CD8-positive, alpha-beta memory T cell (primary cell): ENCODE data around the gene NUFIP1. TPM values are rescaled to one million over a fixed set of nuclear protein-coding genes. Genes with fewer than 3 reads are reported as not detected.
A peak's percentile ranks its signal among the peaks of the same experiment; 100 is the strongest.
"Not testable (repeated sequence)": the region's sequence is repeated elsewhere in the genome, so short reads cannot be mapped to it uniquely, and the experiment has no call there.

Experiments
- CTCF ChIA-PET: fragments of 350-600 bp; sonication (Branson Sonifier 250); formaldehyde crosslinking; loops from one replicate; lab custom pipeline; 2021; ENCODE audit warnings: antibody characterized with exemption; lab: Charles Lee
- POLR2A ChIA-PET: fragments of 350-600 bp; sonication (Branson Sonifier 250); formaldehyde crosslinking; loops from one replicate; lab custom pipeline; 2021; ENCODE audit warnings: antibody characterized with exemption; lab: Charles Lee
- DNase-seq, 5 donors: peaks; one replicate each; pipeline versions ENCODE4 v3.0.0 to v3.0.0-alpha.2; 2020 to 2022; ENCODE audit warnings: mixed read lengths in 1 of 5
- H3K27ac ChIP-seq: one replicate; pipeline ENCODE4 v1.7.0; 2013; ENCODE audit warnings: low read depth, mild to moderate bottlenecking, low read length, moderate library complexity
- H3K27me3 ChIP-seq: 2 replicates; pipeline ENCODE4 v1.7.0; 2013; ENCODE audit warnings: low read length, mild to moderate bottlenecking; ENCODE audit not compliant: insufficient read depth, poor library complexity, severe bottlenecking
- H3K36me3 ChIP-seq: 2 replicates; pipeline ENCODE4 v1.7.0; 2013; ENCODE audit warnings: mild to moderate bottlenecking, low read length, moderate library complexity; ENCODE audit not compliant: insufficient read depth
- H3K4me1 ChIP-seq: 2 replicates; pipeline ENCODE4 v1.7.0; 2013; ENCODE audit warnings: mild to moderate bottlenecking, low read length, moderate library complexity; ENCODE audit not compliant: insufficient read depth
- H3K4me3 ChIP-seq: 2 replicates; pipeline ENCODE4 v1.7.0; 2013; ENCODE audit warnings: mild to moderate bottlenecking, low read length
- H3K9me3 ChIP-seq: 2 replicates; pipeline ENCODE4 v1.7.0; 2013; ENCODE audit warnings: mild to moderate bottlenecking, low read length
- H3K27ac Mint-ChIP-seq, 8 donors: one replicate each; pipeline ENCODE4 v1.8.0; 2020 to 2021; ENCODE audit warnings: mixed read lengths in 8 of 8, mild to moderate bottlenecking in 6 of 8, inconsistent platforms in 3 of 8, moderate library complexity in 3 of 8
- H3K27me3 Mint-ChIP-seq, 2 donors: one replicate each; pipeline ENCODE4 v1.8.0; 2020 to 2021; ENCODE audit warnings: mixed read lengths in 2 of 2, mild to moderate bottlenecking in 1 of 2, moderate library complexity in 1 of 2
- H3K36me3 Mint-ChIP-seq, 3 donors: one replicate each; pipeline ENCODE4 v1.8.0; 2020 to 2021; ENCODE audit warnings: mixed read lengths in 3 of 3, inconsistent platforms in 1 of 3, mild to moderate bottlenecking in 1 of 3
- H3K4me1 Mint-ChIP-seq, 3 donors: one replicate each; pipeline ENCODE4 v1.8.0; 2020 to 2021; ENCODE audit warnings: mixed read lengths in 3 of 3, inconsistent platforms in 1 of 3, mild to moderate bottlenecking in 1 of 3
- H3K4me3 Mint-ChIP-seq, 7 donors: one replicate each; pipeline ENCODE4 v1.8.0; 2020 to 2021; ENCODE audit warnings: mixed read lengths in 7 of 7, mild to moderate bottlenecking in 6 of 7, moderate library complexity in 4 of 7, inconsistent platforms in 2 of 7
- H3K9me3 Mint-ChIP-seq, 5 donors: one replicate each; pipeline ENCODE4 v1.8.0; 2020 to 2022; ENCODE audit warnings: mixed read lengths in 5 of 5, mild to moderate bottlenecking in 3 of 5, moderate library complexity in 2 of 5, inconsistent platforms in 1 of 5
- polyA plus RNA-seq: library from polyadenylated mRNA; unstranded; fragments of 300-500 nt; fragmentation: Illumina TruSeq; gene quantifications from one replicate; pipeline ENCODE4 v1.2.3, GENCODE V29; 2021
- total RNA-seq, 2 experiments: library from RNA; stranded (reverse); gene quantifications; one replicate each; pipeline ENCODE4 v1.2.3, GENCODE V29; 2021

The NUFIP1 gene
- total and polyA plus RNA-seq, 3 experiments from 2014 or later, result 4.0 to 11.8 (median 11.1) TPM

GRCh38 chr13:44967704-44968433 lies 21.4 kb downstream of the NUFIP1 start:
- Histone ChIP-seq H3K27ac (no peak overlapping the region), H3K9me3 (no peaks in the 10 kb centered on the region), H3K27me3 (no peaks in the 10 kb centered on the region), H3K4me3 (no peak overlapping the region), H3K36me3 (peaks cover 9% of the 10 kb centered on the region), H3K4me1 (no peaks in the 10 kb centered on the region)
- Mint-ChIP-seq H3K27ac (peak overlapping the region in 3 of 8 donors; percentile 5 to 55 (median 6)), H3K36me3 (peaks cover 22 to 54% (median 29%) of the 10 kb centered on the region in 3 donors), H3K27me3 (no peaks in the 10 kb centered on the region), H3K4me3 (no peak overlapping the region), H3K4me1 (no peaks in the 10 kb centered on the region), H3K9me3 (peaks cover 0 to 4% (median 0%) of the 10 kb centered on the region in 5 donors)
- ChIA-PET CTCF (no interaction called here), POLR2A (no interaction called here)
- no peak for DNase-seq

DNA sequence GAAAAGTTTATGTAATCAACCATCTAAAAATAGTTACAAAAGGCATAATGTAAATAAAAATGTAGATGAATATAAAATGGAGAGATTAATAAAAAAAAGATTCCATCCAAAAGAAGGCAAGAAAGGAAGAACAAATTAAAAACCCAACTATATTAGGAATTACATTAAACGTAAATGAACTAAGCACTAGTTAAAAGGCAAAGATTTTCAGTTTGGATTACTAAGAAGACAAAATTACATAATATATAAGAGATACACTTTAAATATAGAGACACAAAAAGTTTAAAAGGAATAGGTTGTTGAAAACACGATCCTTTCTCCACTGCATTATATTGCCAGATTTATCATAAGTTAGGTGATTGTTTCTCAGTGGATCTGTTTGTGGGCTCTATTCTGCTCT lies 27.3 kb downstream of the NUFIP1 start:
- POLR2A ChIA-PET, result no interaction called here
- Histone ChIP-seq H3K36me3 (peaks cover 11% of the 10 kb centered on the region), H3K27me3 (no peaks in the 10 kb centered on the region), H3K4me1 (no peaks in the 10 kb centered on the region), H3K4me3 (no peak overlapping the region), H3K27ac (no peak overlapping the region), H3K9me3 (no peaks in the 10 kb centered on the region)
- DNase-seq, result no peak
- Mint-ChIP-seq H3K4me1 (no peaks in the 10 kb centered on the region), H3K27me3 (no peaks in the 10 kb centered on the region), H3K36me3 (peaks cover 34 to 64% (median 47%) of the 10 kb centered on the region in 3 donors), H3K27ac (no peak overlapping the region), H3K4me3 (no peak overlapping the region), H3K9me3 (peaks cover 3 to 16% (median 8%) of the 10 kb centered on the region in 5 donors)
- CTCF ChIA-PET, result interaction anchor here (1.2 kb wide), 1 partner anchor 43 kb away, joined by 3 read pairs; no protein-coding TSS in a partner anchor

DNA sequence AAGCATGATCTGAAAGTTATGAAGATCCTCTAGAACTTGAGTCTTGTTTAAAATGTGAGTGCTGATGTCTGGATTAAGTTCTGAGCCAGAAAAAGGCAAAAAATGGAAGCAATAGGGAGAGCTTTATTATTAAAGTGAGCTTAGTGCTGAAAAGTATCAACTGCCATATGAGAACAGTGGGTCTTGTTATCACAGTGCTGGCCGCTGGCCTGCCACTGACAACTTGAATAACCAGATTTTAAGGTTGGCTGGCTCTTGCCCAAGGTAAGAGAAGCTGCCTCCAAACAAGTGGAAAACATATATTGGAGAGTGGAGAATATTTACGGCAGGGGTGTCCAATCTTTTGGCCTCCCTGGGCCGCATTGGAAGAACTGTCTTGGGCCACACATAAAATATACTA lies 33.9 kb downstream of the NUFIP1 start:
- ChIA-PET POLR2A (no interaction called here), CTCF (interaction anchor here (0.8 to 1.6 kb wide), 2 partner anchors 37 to 475 kb away, joined by 3 to 4 read pairs; no protein-coding TSS in a partner anchor)
- no peak for DNase-seq
- Histone ChIP-seq H3K27me3 (no peaks in the 10 kb centered on the region), H3K4me3 (no peak overlapping the region), H3K36me3 (peaks cover 3% of the 10 kb centered on the region), H3K27ac (no peak overlapping the region), H3K4me1 (no peaks in the 10 kb centered on the region), H3K9me3 (no peaks in the 10 kb centered on the region)
- no peak overlapping the region for H3K4me3 Mint-ChIP-seq
- no peak overlapping the region for H3K27ac Mint-ChIP-seq
- H3K27me3 Mint-ChIP-seq, result no peaks in the 10 kb centered on the region
- H3K36me3 Mint-ChIP-seq, result peaks cover 6 to 35% (median 7%) of the 10 kb centered on the region in 3 donors
- H3K4me1 Mint-ChIP-seq, result peaks cover 0 to 5% (median 0%) of the 10 kb centered on the region in 3 donors
- H3K9me3 Mint-ChIP-seq, result no peaks in the 10 kb centered on the region

DNA sequence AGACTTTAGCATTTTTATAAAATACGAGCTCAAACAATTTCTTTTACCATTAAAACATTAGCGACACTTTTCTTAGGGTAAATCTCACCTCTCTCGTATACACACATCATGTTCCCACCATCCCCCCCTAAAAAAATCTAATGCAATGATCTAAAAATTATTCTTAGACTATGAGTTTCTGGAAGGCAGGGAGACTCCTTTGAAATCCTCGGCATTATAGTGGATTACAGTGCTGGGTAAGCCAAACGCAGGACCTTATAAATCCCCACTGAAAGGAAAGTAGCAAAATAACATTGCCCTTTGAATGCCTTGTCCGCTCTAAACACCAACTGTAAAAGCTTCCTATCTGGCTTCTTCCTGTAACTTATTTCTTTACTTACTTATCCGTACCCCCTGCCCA lies 35.0 kb downstream of the NUFIP1 start:
- POLR2A ChIA-PET, result no interaction called here
- H3K36me3 Mint-ChIP-seq, result peaks cover 3 to 34% (median 6%) of the 10 kb centered on the region in 3 donors
- no peaks in the 10 kb centered on the region for H3K27me3 Mint-ChIP-seq
- peaks cover 0 to 5% (median 0%) of the 10 kb centered on the region in 3 donors for H3K4me1 Mint-ChIP-seq
- no peak for DNase-seq
- Histone ChIP-seq H3K27ac (no peak overlapping the region), H3K9me3 (no peaks in the 10 kb centered on the region), H3K36me3 (peaks cover 3% of the 10 kb centered on the region), H3K4me1 (no peaks in the 10 kb centered on the region), H3K27me3 (no peaks in the 10 kb centered on the region), H3K4me3 (no peak overlapping the region)
- CTCF ChIA-PET, result no interaction called here
- H3K27ac Mint-ChIP-seq, result peak overlapping the region in 1 of 8 donors; percentile 46
- no peaks in the 10 kb centered on the region for H3K9me3 Mint-ChIP-seq
- no peak overlapping the region for H3K4me3 Mint-ChIP-seq

- H3K27ac Mint-ChIP-seq, result no peak overlapping the region
- Histone ChIP-seq H3K27me3 (no peaks in the 10 kb centered on the region), H3K36me3 (peaks cover 3% of the 10 kb centered on the region), H3K27ac (no peak overlapping the region), H3K4me1 (no peaks in the 10 kb centered on the region), H3K4me3 (no peak overlapping the region), H3K9me3 (no peaks in the 10 kb centered on the region)
- ChIA-PET CTCF (no interaction called here), POLR2A (interaction anchor here (0.7 kb wide), 1 partner anchor 55 kb away, joined by 3 read pairs; no protein-coding TSS in a partner anchor)
- no peak overlapping the region for H3K4me3 Mint-ChIP-seq
- H3K36me3 Mint-ChIP-seq, result peaks cover 0 to 34% (median 7%) of the 10 kb centered on the region in 3 donors
- no peaks in the 10 kb centered on the region for H3K27me3 Mint-ChIP-seq
- H3K9me3 Mint-ChIP-seq, result no peaks in the 10 kb centered on the region
- no peak for DNase-seq
- H3K4me1 Mint-ChIP-seq, result peaks cover 0 to 5% (median 0%) of the 10 kb centered on the region in 3 donors
Measured at GRCh38 chr13:44952671-44953070, 36.6 kb downstream of the NUFIP1 start.

DNA sequence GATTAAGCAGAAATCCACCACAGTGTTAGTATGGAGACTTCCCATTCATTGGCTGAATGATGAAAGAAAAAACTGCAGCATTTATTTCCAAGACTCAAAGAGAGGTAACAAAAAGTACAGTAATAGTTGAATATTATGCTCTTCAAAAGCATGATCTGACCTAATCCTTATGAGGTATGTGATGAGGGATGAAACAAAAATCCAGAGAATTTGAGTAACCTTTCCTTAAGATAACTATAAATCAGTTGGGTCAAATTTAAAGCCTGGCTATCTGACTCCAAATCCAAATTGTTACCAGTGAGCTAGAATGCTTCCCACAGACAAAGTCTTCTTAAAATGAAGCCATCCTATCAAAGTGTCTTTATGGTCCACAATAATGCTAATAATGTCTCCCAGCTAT lies 38.1 kb downstream of the NUFIP1 start:
- H3K27me3 Mint-ChIP-seq, result no peaks in the 10 kb centered on the region
- no peak overlapping the region for H3K4me3 Mint-ChIP-seq
- H3K4me1 Mint-ChIP-seq, result peaks cover 0 to 5% (median 0%) of the 10 kb centered on the region in 3 donors
- Histone ChIP-seq H3K4me3 (no peak overlapping the region), H3K9me3 (no peaks in the 10 kb centered on the region), H3K4me1 (no peaks in the 10 kb centered on the region), H3K36me3 (peaks cover 3% of the 10 kb centered on the region), H3K27me3 (no peaks in the 10 kb centered on the region), H3K27ac (no peak overlapping the region)
- H3K36me3 Mint-ChIP-seq, result peaks cover 0 to 33% (median 8%) of the 10 kb centered on the region in 3 donors
- no peaks in the 10 kb centered on the region for H3K9me3 Mint-ChIP-seq
- POLR2A ChIA-PET, result no interaction called here
- CTCF ChIA-PET, result interaction anchor here (1.6 kb wide), 1 partner anchor 8 kb away, joined by 7 read pairs; no protein-coding TSS in a partner anchor
- peak overlapping the region in 1 of 8 donors; percentile 15 for H3K27ac Mint-ChIP-seq
- DNase-seq, result no peak

GRCh38 chr13:44943411-44943810 lies 45.9 kb downstream of the NUFIP1 start:
- DNase-seq, H3K9me3 ChIP-seq, H3K9me3 Mint-ChIP-seq, H3K36me3 ChIP-seq, POLR2A ChIA-PET, H3K4me3 ChIP-seq, H3K27ac ChIP-seq, H3K4me1 Mint-ChIP-seq, H3K27me3 ChIP-seq, H3K4me3 Mint-ChIP-seq, H3K4me1 ChIP-seq, H3K27me3 Mint-ChIP-seq: not testable (repeated sequence)
- H3K27ac Mint-ChIP-seq, result peak overlapping the region in 2 of 8 donors; percentile 13 to 41
- H3K36me3 Mint-ChIP-seq, result peaks cover 0 to 31% (median 8%) of the 10 kb centered on the region in 3 donors
- CTCF ChIA-PET, result interaction anchor here (1.6 kb wide), 1 partner anchor 8 kb away, joined by 7 read pairs; no protein-coding TSS in a partner anchor

DNA sequence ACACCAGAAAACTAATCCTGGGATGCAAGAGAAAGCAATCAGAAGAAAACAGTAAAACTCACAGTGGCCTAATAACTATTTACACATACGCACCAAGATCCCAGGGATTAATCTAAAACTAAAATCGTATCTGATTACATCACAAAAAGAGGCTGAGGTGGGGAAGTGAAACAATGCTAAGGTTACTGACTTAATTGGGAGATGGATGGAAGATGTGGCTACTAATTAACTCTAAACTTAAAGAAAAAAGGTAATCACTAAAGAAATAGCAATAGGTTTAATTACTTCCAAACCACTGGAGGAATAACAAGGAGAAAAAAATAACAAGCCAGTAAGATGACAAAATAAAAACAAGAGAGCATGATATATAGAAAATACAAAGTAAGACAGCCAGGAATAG lies 50.4 kb downstream of the NUFIP1 start:
- Mint-ChIP-seq H3K27ac (peak overlapping the region in 1 of 8 donors; percentile 2), H3K27me3 (no peaks in the 10 kb centered on the region), H3K9me3 (no peaks in the 10 kb centered on the region), H3K36me3 (peaks cover 0 to 25% (median 5%) of the 10 kb centered on the region in 3 donors), H3K4me1 (no peaks in the 10 kb centered on the region), H3K4me3 (no peak overlapping the region)
- Histone ChIP-seq H3K4me1 (no peaks in the 10 kb centered on the region), H3K36me3 (no peaks in the 10 kb centered on the region), H3K27ac (no peak overlapping the region), H3K9me3 (no peaks in the 10 kb centered on the region), H3K27me3 (no peaks in the 10 kb centered on the region), H3K4me3 (no peak overlapping the region)
- POLR2A ChIA-PET, result no interaction called here
- CTCF ChIA-PET, result no interaction called here
- DNase-seq, result no peak
